ENCODE results near the gene ATP8A2.

Gene ATP8A2

DNA sequence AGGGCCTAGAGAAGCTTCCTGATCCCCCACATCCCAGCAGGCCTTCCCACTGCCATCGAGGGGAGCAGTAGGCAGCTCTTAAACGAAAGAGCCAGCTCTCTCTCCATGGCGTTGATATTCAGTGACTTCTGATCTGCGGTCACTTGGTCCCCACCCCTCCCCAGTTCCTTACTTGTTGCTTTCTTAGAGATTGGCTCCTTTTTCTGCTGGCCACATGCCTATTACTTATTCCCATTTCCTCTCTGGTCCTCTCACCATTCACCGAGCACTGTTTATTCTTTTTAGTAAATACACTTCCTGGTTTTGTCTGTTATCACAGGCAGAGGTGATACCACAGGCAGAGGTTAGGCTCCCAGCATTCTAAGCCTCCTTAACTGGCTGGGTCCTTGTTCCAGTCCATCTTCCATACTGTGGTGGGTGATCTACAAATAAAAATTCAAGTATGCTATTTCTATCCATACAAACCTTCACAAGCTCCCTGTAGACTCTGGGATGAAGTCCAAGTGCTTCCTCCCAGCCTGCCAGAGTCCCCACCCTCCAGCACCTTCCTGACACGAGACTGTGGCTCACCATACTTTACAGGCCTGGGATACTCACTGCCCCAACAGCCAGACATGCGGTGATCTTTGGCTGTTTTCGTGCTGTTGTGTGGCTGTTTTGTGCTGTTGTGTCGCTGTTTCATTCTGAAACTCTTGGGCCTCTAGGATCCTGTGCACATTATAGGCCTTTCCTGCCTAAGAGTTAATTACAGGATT is 315.9 kb downstream of the ATP8A2 start:
- DNase-seq: no peak

- no peak for DNase-seq
These were observed 316.8 kb downstream of the ATP8A2 start for GRCh38 chr13:25688536-25688935.

DNA sequence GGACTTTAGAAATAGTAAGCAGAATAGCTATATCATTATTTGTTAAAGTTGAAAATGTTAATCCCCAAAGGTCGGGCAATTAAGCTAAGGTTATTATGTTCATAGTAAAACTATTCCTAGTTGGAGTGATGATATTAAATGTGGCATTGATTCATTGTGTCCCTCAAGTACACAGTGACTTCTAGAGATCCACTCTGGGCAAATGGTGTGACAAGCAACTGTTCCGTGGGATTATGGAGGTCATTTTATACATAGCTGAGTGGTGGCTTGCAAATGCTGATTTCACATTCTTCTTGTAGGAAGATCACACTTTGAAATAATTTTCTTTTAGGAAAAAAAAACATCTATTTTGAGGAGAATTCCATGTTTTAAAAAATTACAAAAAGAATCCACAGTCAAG is 317.8 kb downstream of the ATP8A2 start:
- DNase-seq: no peak

GRCh38 chr13:25690582-25690981 is 318.8 kb downstream of the ATP8A2 start:
- DNase-seq: no peak

DNA sequence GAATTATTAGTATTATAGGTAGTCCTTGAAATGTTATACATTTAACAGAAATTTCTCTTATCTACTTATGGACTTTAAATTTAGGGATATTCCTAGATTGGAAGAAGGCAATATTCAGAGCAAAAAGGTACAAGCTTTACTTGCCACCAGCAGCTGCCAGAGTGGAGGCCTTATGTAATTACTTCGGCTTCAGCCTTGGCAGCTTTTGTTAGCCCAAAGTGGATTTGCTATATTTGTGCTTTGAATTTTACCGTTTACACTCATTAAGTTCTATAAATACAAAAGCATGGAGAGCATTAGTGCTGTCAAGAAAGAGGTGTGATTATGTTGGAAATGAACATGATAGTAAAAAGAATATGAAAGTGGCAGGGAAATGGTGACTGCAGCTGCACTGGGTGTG is 319.9 kb downstream of the ATP8A2 start:
- no peak for DNase-seq

GRCh38 chr13:25692099-25692498 is 320.3 kb downstream of the ATP8A2 start:
- DNase-seq: no peak

DNA sequence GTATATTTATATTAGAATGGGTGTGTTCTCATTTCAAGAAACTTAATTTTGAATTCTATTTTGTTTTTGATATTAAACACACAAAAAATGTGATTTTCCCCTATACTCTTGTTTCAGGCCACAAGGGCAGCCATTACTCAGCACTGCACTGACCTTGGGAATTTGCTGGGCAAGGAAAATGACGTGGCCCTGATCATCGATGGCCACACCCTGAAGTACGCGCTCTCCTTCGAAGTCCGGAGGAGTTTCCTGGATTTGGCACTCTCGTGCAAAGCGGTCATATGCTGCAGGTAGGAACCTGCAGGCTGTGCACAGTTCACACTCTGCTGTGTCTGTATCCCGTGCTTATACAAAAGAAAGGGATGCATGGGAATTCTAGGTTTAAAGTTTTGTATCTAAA is 327.3 kb downstream of the ATP8A2 start:
- DNase-seq: no peak

DNA sequence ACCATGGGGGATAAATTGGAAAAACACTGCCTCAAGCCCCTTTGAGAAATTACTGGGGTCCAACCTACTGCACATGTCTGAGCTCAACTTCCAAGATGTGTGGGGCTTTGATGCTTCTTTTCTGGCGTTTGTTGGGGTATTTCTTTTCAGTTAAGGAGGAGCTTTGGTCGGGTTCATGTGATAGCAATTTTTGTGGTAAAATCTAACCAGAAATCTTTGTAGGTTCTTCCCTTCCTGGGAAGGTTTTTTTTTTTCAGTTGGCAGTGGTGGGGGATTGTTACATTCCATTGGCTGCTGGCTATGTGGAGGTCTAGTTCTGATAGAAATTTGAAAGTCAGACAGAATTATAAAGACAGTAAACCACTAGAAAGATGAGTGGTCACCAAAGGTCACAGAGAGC is 327.8 kb downstream of the ATP8A2 start:
- DNase-seq: no peak

GRCh38 chr13:25701304-25701703 is 329.5 kb downstream of the ATP8A2 start:
- no peak for DNase-seq

DNA sequence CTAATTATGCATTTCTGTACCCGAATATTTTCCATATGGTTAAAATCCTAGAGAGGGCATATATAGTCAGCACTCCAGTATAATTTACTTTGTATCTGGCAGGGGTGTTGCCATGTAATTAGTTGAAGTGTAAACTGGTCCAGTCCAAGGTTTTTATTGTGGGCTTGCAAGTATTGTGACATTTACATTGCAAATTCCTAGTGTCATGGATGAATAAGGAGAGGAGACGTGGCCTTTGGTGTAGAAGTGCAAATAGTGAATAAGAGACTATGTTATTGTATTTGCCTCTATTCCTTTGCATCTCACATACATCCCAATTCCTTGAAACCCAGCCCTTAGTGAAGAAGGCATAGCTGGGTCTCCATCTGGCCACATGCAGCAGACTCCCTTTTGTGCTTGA is 330.6 kb downstream of the ATP8A2 start:
- DNase-seq: no peak

DNA sequence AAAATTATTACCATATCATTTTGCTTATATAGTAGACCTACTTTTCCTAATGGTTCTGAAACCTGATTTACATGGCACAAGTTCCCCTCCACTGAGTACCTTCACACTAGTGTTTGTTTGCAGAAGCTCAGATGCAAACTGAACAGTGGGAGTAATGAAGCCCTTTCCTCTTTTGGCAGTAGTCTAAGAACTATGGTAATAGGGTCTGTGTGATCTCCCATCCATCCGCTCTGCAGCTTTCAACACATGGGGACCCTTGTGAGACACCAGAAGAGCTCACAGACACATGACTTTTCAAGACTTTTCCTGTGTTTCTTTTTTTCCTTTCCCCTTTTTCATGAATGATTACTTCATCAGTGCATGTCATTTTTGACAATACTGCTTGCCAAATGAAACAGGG is 336.0 kb downstream of the ATP8A2 start:
- no peak for DNase-seq

DNA sequence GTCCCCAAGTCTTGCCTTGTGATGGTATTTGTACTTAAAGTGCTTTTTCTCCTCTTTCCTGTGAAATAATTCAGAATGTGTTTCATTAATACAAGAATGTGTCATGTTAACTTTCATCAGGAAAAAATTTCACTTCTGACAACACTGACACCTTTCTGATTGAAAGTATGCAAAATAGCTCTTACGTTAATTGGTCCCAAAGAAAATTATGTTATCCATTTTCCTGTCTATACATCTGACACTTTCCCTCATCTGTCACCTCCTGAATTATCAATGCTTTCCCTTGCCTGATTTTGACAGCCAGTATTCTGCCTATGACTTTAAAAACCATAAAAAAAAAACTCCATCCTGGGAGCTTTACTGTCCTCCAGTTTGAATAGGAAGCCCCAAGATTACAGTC is 336.5 kb downstream of the ATP8A2 start:
- DNase-seq: no peak

GRCh38 chr13:25709088-25709487 is 337.3 kb downstream of the ATP8A2 start:
- no peak for DNase-seq

- DNase-seq: no peak
These were observed 344.0 kb downstream of the ATP8A2 start for GRCh38 chr13:25715760-25716159.

DNA sequence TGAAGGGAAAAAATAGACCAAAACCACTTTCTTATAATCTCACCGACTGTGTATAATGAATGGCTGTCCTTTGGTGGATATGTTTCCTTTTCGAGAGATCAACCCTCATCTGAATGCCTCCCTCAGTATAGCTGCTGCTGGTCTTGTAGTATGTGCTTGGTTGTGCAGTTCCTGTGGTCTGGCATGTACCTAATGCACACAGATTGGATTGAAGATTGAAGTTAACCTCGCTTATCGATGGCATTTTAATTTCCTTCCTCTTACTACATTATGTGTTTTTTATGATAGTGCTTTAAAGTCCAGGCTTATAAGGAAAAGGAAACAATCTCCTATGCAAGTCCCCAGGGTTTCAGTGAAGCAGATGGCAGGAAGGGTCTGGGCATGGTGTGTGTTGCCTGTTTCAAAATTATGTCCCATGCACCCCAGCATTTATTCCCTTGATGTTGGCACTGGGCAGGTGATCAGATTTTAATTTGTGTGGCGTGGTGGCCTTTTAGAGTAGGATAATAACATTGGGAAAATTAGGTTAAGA is 346.0 kb downstream of the ATP8A2 start:
- no peak for DNase-seq

- no peak for DNase-seq
These were observed 347.9 kb downstream of the ATP8A2 start for GRCh38 chr13:25719666-25720065.

GRCh38 chr13:25722893-25723292 is 351.1 kb downstream of the ATP8A2 start:
- no peak for DNase-seq

GRCh38 chr13:25725104-25725503 is 353.3 kb downstream of the ATP8A2 start:
- no peak for DNase-seq

DNA sequence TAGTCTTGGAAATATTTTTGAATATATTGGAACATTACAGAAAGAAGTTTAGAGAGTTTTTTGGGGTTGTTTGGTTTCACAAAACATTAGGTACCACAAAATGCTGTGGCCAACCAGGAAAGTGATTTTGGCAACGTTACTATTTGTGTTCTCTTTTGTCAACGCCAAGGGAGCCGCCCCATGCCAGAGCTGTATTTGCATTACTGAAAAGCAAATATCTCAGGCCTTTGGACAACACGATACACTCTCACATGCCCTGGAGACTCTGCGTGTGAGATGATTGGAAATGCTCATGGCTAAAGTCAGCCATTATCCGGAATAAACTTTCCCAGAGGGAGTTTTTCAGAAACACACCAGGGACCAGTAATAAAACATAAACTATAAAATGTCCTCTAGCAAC is 355.5 kb downstream of the ATP8A2 start:
- DNase-seq: no peak

DNA sequence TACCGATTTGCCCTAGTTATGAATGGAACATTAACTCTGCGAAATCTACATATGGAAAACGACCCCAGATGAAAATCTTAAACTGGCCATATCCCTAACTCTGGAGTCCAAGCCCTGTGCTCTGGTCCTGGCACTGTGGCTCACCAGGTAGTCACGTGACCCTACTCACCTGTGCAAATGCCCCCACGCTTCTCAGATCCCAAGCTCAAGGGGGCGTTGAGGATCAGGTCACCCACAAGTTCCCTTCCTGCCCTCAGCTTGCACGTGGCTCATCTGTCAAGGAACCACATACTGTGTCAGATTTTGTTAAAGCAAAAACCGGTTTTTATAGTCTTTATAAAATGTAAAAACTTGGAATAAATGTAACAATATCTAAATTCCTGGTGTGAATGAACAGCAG is 356.0 kb downstream of the ATP8A2 start:
- DNase-seq: no peak

- DNase-seq: no peak
These were observed 357.4 kb downstream of the ATP8A2 start for GRCh38 chr13:25729201-25729600.

DNA sequence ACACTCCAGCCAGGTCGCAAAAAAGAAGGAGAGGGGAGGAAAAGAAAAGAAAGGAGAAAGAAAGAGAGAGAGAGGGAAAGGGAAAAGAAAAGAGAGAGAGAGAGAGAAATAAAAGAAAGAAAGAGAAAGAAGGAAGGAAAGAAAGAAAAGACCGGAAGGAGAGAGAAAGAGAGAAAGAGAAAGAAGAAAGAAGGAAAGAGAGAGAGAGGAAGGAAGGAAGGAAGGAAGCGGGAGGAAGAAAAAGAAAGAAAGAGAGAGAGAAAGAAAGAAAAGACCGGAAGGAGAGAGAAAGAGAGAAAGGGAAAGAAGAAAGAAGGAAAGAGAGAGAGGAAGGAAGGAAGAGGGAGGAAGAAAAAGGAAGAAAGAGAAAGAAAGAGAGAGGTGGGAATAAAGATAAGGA is 359.3 kb downstream of the ATP8A2 start:
- DNase-seq: no peak

- DNase-seq: no peak
These were observed 359.8 kb downstream of the ATP8A2 start for GRCh38 chr13:25731536-25731935.

GRCh38 chr13:25732111-25732865 is 360.5 kb downstream of the ATP8A2 start:
- DNase-seq: peak; percentile 34
